Adrenal gland (tissue), 12 donors: ENCODE data around the gene TRAF1. TPM values are rescaled to one million over a fixed set of nuclear protein-coding genes. Genes with fewer than 3 reads are reported as not detected.
A peak's percentile ranks its signal among the peaks of the same experiment; 100 is the strongest.

Source experiments
- DNase-seq, 7 donors: peaks; one replicate each; pipeline ENCODE4 v3.0.0-alpha.2; 2019 to 2020
- H3K27ac ChIP-seq, 5 donors: fragments of 200-600 bp; sonication (generic) in 4 of 5; 1 replicate in 3 of 5; 2 replicates in 2 of 5; pipeline versions ENCODE4 v1.5.1 to v1.8.0; 2016 to 2020; ENCODE audit warnings: mild to moderate bottlenecking in 1 of 5
- H3K27me3 ChIP-seq: fragments of 200-600 bp; 2 replicates; pipeline ENCODE4 v1.8.0; 2021
- H3K36me3 ChIP-seq, 2 donors: fragments of 200-600 bp; replicated peaks in 1 of 2; 1 replicate in 1 of 2; 2 replicates in 1 of 2; pipeline versions ENCODE4 v1.5.1 to v1.8.0; 2018 to 2022
- H3K4me1 ChIP-seq, 2 donors: fragments of 200-600 bp; replicated peaks in 1 of 2; 1 replicate in 1 of 2; 2 replicates in 1 of 2; pipeline versions ENCODE4 v1.5.1 to v1.8.0; 2018 to 2021
- H3K4me3 ChIP-seq, 4 donors: fragments of 200-600 bp; sonication (generic) in 3 of 4; one replicate each; pipeline ENCODE4 v1.5.1; 2016 to 2018
- H3K9me3 ChIP-seq, 3 donors: fragments of 200-600 bp; sonication (generic) in 1 of 3; replicated peaks in 1 of 3; 1 replicate in 2 of 3; 2 replicates in 1 of 3; pipeline versions ENCODE4 v1.5.1 to v1.8.0; 2016 to 2021
- POLR2A ChIP-seq, 2 donors: fragments of 450-650 bp; IDR thresholded peaks; one replicate each; pipeline ENCODE4 v1.6.1; 2017; ENCODE audit warnings: antibody characterized with exemption in 2 of 2, mild to moderate bottlenecking in 2 of 2, moderate library complexity in 1 of 2
- WGBS, 4 donors: extraction: QIAGEN DNeasy Blood & Tissue Kit in 2 of 4; methylation state at CpG; one replicate each; pipeline versions ENCODE4 v1.1.5 to v1.1.7; 2013 to 2017; 5-methylcytosine and 5-hydroxymethylcytosine counted together
- intact Hi-C, 2 donors: fragments of 100-400 bp; cut with DNase I; formaldehyde crosslinking; loops; one replicate each; pipeline versions ENCODE4 v1.14.1 to v1.15.0; 2022 to 2023
- polyA plus RNA-seq, 3 donors: library from polyadenylated mRNA; stranded (reverse); fragments of 200-250 nt in 2 of 3; fragments of 350-450 nt in 1 of 3; fragmentation: Illumina TruSeq in 1 of 3; extraction: RNeasy Lipid Tissue Mini Kit (QIAGEN cat#74804) in 1 of 3; gene quantifications; one replicate each; pipeline ENCODE4 v1.2.3, GENCODE V29; 2013 to 2014
- total RNA-seq, 9 donors: library from RNA; depleted of rRNA in 4 of 9; stranded (reverse); fragments of >200 nt in 4 of 9; fragments of 120-200 nt in 1 of 9; fragmentation: NEBNext Ultra II Directional in 1 of 9; extraction: Animal tissue kit (Norgen Biotek cat#: 25700) in 1 of 9; gene quantifications; one replicate each; pipeline versions ENCODE4 v1.1.0 to v1.2.4, GENCODE V29; 2013 to 2023
- TF ChIP-seq, protein P1 (sequence below), 6 experiments: fragments of 450-650 bp in 4 of 6; fragments of 200-600 bp in 2 of 6; sonication (generic) in 1 of 6; IDR thresholded peaks; 1 replicate in 5 of 6; 2 replicates in 1 of 6; pipeline versions ENCODE4 v1.5.1 to v1.8.0; 2016 to 2021; ENCODE audit warnings: antibody characterized with exemption in 6 of 6, mild to moderate bottlenecking in 2 of 6, moderate library complexity in 1 of 6
- donor health status: healthy with polysubstance abuse.
- donor health status: Bipolar disorder and iron deficiency.
- donor health status: DM: yes; HTN: yes; CAD: no.
- donor health status: DM: no; HTN: no; CAD: no.
- donor health status: DM: no; HTN: no; CAD: no.
- donor health status: DM: yes; HTN: yes; CAD: no.

Gene TRAF1
- total and polyA plus RNA-seq, 12 donors, result 1.6 to 42.7 (median 7.0) TPM

DNA sequence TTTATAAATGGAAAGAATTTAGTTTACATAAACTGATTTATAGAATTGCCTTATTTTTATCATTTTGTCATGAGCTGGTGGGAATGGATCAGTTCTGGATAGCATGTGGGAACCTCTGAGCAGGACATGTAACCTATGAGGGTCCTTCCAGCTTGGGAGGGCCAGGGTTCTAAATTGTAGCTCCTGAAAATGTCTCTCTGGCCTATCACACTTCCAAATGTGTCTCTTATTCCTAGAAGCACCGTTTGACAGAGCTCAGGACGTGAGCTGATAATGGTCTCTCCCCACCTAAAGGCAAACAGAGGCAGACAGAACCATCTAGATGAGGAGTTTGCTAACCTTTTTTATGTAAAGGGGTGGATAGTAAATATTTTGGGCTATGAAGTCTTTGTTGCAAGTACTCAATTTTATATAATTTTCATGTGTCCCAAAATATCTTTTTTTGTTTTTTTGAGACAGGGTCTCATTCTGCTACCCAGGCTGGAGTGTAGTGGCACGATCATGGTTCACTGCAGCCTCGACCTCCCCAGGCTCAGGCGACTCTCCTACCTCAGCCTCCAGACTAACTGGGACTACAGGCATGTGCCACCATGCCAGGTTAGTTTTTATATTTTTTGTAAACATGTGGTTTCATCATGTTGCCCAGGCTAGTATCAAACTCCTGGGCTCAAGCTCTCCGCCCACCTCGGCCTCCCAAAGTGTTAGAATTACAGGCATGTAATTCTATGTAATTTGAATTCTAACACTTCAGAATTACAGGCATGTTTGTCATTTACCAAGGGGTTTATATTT, 4.0 kb downstream of the TRAF1 start:
- Histone ChIP-seq H3K4me1 (peaks cover 0 to 40% of the 10 kb centered on the region in 2 donors), H3K27ac (peak overlapping the region in 1 of 5 donors; percentile 78), H3K36me3 (no peaks in the 10 kb centered on the region), H3K27me3 (no peaks in the 10 kb centered on the region), H3K9me3 (no peaks in the 10 kb centered on the region), H3K4me3 (no peak overlapping the region)
- intact Hi-C loops, result loop anchor here in 1 of 2 donors (5.0 kb wide), 1 partner anchor 45 kb away; the partner anchor contains the start of gene PHF19
- 72 to 81% (median 76%) methylated on average over 7 of the region's 7 CpGs for WGBS, 4 donors
- TF ChIP-seq POLR2A (IDR thresholded peaks at IDR 0.05), result no peak
- TF ChIP-seq, protein P1, sequence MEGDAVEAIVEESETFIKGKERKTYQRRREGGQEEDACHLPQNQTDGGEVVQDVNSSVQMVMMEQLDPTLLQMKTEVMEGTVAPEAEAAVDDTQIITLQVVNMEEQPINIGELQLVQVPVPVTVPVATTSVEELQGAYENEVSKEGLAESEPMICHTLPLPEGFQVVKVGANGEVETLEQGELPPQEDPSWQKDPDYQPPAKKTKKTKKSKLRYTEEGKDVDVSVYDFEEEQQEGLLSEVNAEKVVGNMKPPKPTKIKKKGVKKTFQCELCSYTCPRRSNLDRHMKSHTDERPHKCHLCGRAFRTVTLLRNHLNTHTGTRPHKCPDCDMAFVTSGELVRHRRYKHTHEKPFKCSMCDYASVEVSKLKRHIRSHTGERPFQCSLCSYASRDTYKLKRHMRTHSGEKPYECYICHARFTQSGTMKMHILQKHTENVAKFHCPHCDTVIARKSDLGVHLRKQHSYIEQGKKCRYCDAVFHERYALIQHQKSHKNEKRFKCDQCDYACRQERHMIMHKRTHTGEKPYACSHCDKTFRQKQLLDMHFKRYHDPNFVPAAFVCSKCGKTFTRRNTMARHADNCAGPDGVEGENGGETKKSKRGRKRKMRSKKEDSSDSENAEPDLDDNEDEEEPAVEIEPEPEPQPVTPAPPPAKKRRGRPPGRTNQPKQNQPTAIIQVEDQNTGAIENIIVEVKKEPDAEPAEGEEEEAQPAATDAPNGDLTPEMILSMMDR (IDR thresholded peaks at IDR 0.05), result no peak
- no peak for DNase-seq

DNA sequence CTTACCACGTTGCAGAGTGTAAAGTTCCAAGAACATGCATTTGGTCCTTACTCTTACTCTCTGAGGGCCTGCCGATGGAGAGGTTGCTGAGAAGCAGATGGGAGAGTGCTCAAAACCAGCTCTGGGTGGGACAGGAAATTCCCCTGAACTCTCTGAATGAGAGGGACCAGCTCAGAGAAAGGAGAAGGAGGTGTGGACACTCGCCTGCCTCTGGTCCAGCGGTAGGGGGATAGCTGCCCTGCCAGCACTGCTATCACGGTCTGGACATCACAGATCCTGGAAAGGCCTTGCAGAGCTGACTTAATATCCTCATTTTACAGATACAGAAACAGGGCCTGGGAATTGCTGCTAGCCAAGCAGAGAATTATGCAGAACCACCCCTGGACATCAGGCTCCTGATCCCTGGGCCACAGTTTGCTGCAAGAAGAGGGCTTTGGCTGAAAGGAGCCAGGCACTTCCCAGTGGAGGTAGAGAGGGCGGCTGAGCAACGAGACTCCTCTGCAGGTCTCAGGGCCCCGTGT, 4.9 kb downstream of the TRAF1 start:
- no peak overlapping the region for H3K4me3 ChIP-seq
- TF ChIP-seq, protein P1 (IDR thresholded peaks at IDR 0.05), result no peak
- no peak for TF ChIP-seq POLR2A (IDR thresholded peaks at IDR 0.05)
- no peaks in the 10 kb centered on the region for H3K36me3 ChIP-seq
- intact Hi-C loops, result loop anchor here in 1 of 2 donors (5.0 kb wide), 1 partner anchor 44 kb away; the partner anchor contains the start of gene PHF19
- no peaks in the 10 kb centered on the region for H3K27me3 ChIP-seq
- H3K4me1 ChIP-seq, result peaks cover 4 to 45% of the 10 kb centered on the region in 2 donors
- 63 to 76% (median 72%) methylated on average over 7 to 8 of the region's 8 CpGs for WGBS, 4 donors
- peak overlapping the region in 3 of 5 donors; percentile 44 to 78 (median 66) for H3K27ac ChIP-seq
- H3K9me3 ChIP-seq, result no peaks in the 10 kb centered on the region
- DNase-seq, result no peak

DNA sequence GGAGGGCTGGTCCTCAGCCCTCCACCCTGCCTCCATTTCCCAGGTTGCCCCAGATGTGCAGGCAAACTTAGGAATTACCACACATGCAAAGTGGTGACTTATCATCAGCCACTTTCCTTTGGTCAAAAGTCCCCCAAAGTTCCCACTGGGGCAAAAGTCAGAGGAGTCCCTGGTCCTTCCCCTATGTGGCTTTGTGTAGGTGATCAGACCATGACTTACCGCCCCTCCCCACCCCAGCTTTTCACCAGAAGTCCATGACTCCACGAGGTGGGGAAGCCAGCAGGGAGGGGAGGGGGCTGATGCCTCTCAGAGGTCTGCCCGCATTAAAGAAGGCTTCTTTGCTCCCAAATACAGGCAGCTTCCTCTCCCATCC, 5.8 kb downstream of the TRAF1 start:
- H3K27ac ChIP-seq, result peak overlapping the region in 4 of 5 donors; percentile 61 to 79 (median 72)

More for the DNA sequence above, 5.8 kb downstream of the TRAF1 start:
- Histone ChIP-seq H3K27me3 (no peaks in the 10 kb centered on the region), H3K36me3 (no peaks in the 10 kb centered on the region), H3K4me3 (no peak overlapping the region), H3K9me3 (no peaks in the 10 kb centered on the region), H3K4me1 (peaks cover 4 to 54% of the 10 kb centered on the region in 2 donors)
- WGBS, 4 donors, result 72 to 83% (median 77%) methylated on average over 3 of the region's 3 CpGs
- intact Hi-C loops, result loop anchor here in 1 of 2 donors (5.0 kb wide), 1 partner anchor 43 kb away; the partner anchor contains the start of gene PHF19
- TF ChIP-seq, protein P1 (IDR thresholded peaks at IDR 0.05), result no peak
- no peak for DNase-seq
